MM.1S (cell line): ENCODE results near the gene ELK1.

Source experiments
- DNase-seq: peaks from one replicate; pipeline ENCODE4 v3.0.0-alpha.2; 2015
- H2AFZ ChIP-seq: fragments of 300-600 bp; sonication (generic); 2 replicates; pipeline ENCODE4 v1.6.0; 2016; ENCODE audit warnings: antibody characterized with exemption, low read length
- H3F3A ChIP-seq: fragments of 300-600 bp; sonication (generic); 2 replicates; pipeline ENCODE4 v1.6.1; 2016; ENCODE audit warnings: mild to moderate bottlenecking, antibody characterized with exemption, low read length, moderate library complexity, mixed read lengths; ENCODE audit not compliant: insufficient read depth
- H3K27ac ChIP-seq: fragments of 300-600 bp; sonication (generic); 2 replicates; pipeline ENCODE4 v1.5.1; 2016; ENCODE audit warnings: mild to moderate bottlenecking, low read length
- H3K27me3 ChIP-seq: fragments of 300-600 bp; sonication (generic); replicated peaks from 2 replicates; pipeline ENCODE4 v1.6.0; 2016; ENCODE audit warnings: low read length; ENCODE audit not compliant: insufficient read depth
- H3K36me3 ChIP-seq: fragments of 300-600 bp; sonication (generic); replicated peaks from 2 replicates; pipeline ENCODE4 v1.6.1; 2016; ENCODE audit warnings: mild to moderate bottlenecking, low read length, mixed read lengths; ENCODE audit not compliant: insufficient read depth
- H3K4me1 ChIP-seq: fragments of 300-600 bp; sonication (generic); 2 replicates; pipeline ENCODE4 v1.6.1; 2016; ENCODE audit warnings: low read length, mixed read lengths
- H3K4me2 ChIP-seq: fragments of 300-600 bp; sonication (generic); 2 replicates; pipeline ENCODE4 v1.6.0; 2016; ENCODE audit warnings: low read depth, low read length
- H3K4me3 ChIP-seq: fragments of 300-600 bp; sonication (generic); 2 replicates; pipeline ENCODE4 v1.5.1; 2016; ENCODE audit warnings: low read length, mixed read lengths
- H3K79me2 ChIP-seq: fragments of 300-600 bp; sonication (generic); 2 replicates; pipeline ENCODE4 v1.6.1; 2016; ENCODE audit warnings: mixed run types, low read length, mixed read lengths
- H3K9ac ChIP-seq: fragments of 300-600 bp; sonication (generic); 2 replicates; pipeline ENCODE4 v1.6.1; 2016; ENCODE audit warnings: low read length, mixed read lengths
- H3K9me2 ChIP-seq: fragments of 300-600 bp; sonication (generic); replicated peaks from 2 replicates; pipeline ENCODE4 v1.6.1; 2016; ENCODE audit warnings: mild to moderate bottlenecking, low read length, mixed read lengths; ENCODE audit not compliant: insufficient read depth
- H3K9me3 ChIP-seq: fragments of 300-600 bp; sonication (generic); replicated peaks from 2 replicates; pipeline ENCODE4 v1.6.1; 2016; ENCODE audit warnings: mild to moderate bottlenecking, low read length, mixed read lengths; ENCODE audit not compliant: insufficient read depth
- H4K20me1 ChIP-seq: fragments of 300-600 bp; sonication (generic); 2 replicates; pipeline ENCODE4 v1.6.1; 2016; ENCODE audit warnings: mild to moderate bottlenecking, low read length, moderate library complexity, mixed read lengths; ENCODE audit not compliant: insufficient read depth
- EZH2 ChIP-seq: fragments of 300-600 bp; sonication (generic); optimal IDR thresholded peaks from 2 replicates; pipeline ENCODE3; 2017; ENCODE audit warnings: low read depth, mild to moderate bottlenecking, antibody characterized with exemption, low read length, mixed read lengths
- EZH2phosphoT487 ChIP-seq: fragments of 300-600 bp; sonication (generic); IDR thresholded peaks from 2 replicates; pipeline ENCODE4 v1.6.1; 2018; ENCODE audit warnings: antibody characterized with exemption, low read length
- TF ChIP-seq, protein P1 (sequence below): fragments of 300-600 bp; sonication (generic); IDR thresholded peaks from 2 replicates; pipeline ENCODE4 v1.5.1; 2016; ENCODE audit warnings: antibody characterized with exemption, low read length, mixed read lengths

The ELK1 gene

GRCh38 chrX:47619486-47620302 is 30.7 kb downstream of the ELK1 start, which contains the start of gene SYN1:
Gene SYN1, minus strand, starts transcription at chrX:47619857. Its CDS starts 129 bp downstream, at chrX:47619728.
- Histone ChIP-seq H3K4me3 (no peak within 1 kb of the TSS), H3K79me2 (no peaks in the 10 kb centered on the region), H3K4me2 (no peak within 1 kb of the TSS), H3K9ac (no peak within 1 kb of the TSS), H3K27ac (no peak within 1 kb of the TSS), H3F3A (no peaks in the 10 kb centered on the region), H3K9me2 (no peaks in the 10 kb centered on the region), H3K4me1 (no peaks in the 10 kb centered on the region), H3K36me3 (no peaks in the 10 kb centered on the region), H2AFZ (no peak within 1 kb of the TSS), H3K9me3 (no peaks in the 10 kb centered on the region), H3K27me3 (no peaks in the 10 kb centered on the region), H4K20me1 (no peaks in the 10 kb centered on the region)
- TF ChIP-seq EZH2phosphoT487 = no peak
- TF ChIP-seq EZH2 = no peak
- TF ChIP-seq, protein P1, sequence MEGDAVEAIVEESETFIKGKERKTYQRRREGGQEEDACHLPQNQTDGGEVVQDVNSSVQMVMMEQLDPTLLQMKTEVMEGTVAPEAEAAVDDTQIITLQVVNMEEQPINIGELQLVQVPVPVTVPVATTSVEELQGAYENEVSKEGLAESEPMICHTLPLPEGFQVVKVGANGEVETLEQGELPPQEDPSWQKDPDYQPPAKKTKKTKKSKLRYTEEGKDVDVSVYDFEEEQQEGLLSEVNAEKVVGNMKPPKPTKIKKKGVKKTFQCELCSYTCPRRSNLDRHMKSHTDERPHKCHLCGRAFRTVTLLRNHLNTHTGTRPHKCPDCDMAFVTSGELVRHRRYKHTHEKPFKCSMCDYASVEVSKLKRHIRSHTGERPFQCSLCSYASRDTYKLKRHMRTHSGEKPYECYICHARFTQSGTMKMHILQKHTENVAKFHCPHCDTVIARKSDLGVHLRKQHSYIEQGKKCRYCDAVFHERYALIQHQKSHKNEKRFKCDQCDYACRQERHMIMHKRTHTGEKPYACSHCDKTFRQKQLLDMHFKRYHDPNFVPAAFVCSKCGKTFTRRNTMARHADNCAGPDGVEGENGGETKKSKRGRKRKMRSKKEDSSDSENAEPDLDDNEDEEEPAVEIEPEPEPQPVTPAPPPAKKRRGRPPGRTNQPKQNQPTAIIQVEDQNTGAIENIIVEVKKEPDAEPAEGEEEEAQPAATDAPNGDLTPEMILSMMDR = no peak; the same call in 1 of the 2 replicates
- peak; percentile 76 for DNase-seq

DNA sequence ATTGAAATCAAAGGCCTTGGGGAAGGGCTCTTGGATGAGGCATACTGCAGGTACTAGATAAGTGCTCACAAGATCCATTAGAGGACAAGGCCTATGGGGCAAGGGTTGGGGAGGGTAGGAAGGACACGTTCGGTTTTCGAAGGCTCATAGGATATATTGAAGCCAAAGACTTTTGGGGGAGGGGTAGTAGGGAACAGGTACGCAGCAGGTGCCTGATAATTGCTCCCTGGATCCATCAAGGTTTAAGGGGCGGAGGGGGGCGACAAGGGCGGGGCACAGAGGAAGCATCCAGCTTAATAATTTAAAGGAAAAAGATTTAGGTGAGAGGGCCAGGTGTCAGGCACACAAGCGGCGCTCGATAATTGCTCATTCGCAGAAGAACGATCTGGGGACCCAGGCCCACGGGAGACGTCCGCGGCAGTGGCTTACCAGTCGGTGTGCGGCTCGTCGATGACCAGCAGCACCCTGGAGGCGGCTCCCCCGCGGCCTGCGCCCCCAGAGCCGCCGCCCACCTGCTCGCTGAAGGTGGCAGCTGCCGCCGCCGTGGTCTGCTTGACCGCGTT is 31.4 kb downstream of the ELK1 start:
- Histone ChIP-seq H3K36me3 (no peaks in the 10 kb centered on the region), H3K4me3 (no peak overlapping the region), H2AFZ (no peak overlapping the region), H3K27me3 (no peaks in the 10 kb centered on the region), H3F3A (no peaks in the 10 kb centered on the region), H4K20me1 (no peaks in the 10 kb centered on the region), H3K9ac (no peak overlapping the region), H3K9me2 (no peaks in the 10 kb centered on the region), H3K9me3 (no peaks in the 10 kb centered on the region), H3K4me1 (no peaks in the 10 kb centered on the region), H3K27ac (no peak overlapping the region), H3K4me2 (no peak overlapping the region), H3K79me2 (no peaks in the 10 kb centered on the region)
- TF ChIP-seq EZH2 = no peak
- TF ChIP-seq EZH2phosphoT487 = no peak
- TF ChIP-seq, protein P1 = no peak
- DNase-seq = no peak

GRCh38 chrX:47614618-47615017 is 35.7 kb downstream of the ELK1 start:
- Histone ChIP-seq H3F3A (no peaks in the 10 kb centered on the region), H3K9me2 (no peaks in the 10 kb centered on the region), H3K27ac (no peak overlapping the region), H3K79me2 (no peaks in the 10 kb centered on the region), H2AFZ (no peak overlapping the region), H3K36me3 (no peaks in the 10 kb centered on the region), H3K4me2 (no peak overlapping the region), H4K20me1 (no peaks in the 10 kb centered on the region), H3K9ac (no peak overlapping the region), H3K4me3 (no peak overlapping the region), H3K27me3 (no peaks in the 10 kb centered on the region), H3K4me1 (no peaks in the 10 kb centered on the region), H3K9me3 (no peaks in the 10 kb centered on the region)
- DNase-seq = no peak
- TF ChIP-seq EZH2phosphoT487 (no peak), EZH2 (no peak)
- TF ChIP-seq, protein P1 = no peak
